GM12878 (cell line): Measurements from ENCODE around the gene DDR1. TPM values are rescaled to one million over a fixed set of nuclear protein-coding genes. Genes with fewer than 3 reads are reported as not detected.
A peak's percentile ranks its signal among the peaks of the same experiment; 100 is the strongest.

Source experiments
- ATAC-seq: fragments of 200-7000 bp; cut with Tn5 transposase; 3 replicates; pipeline ENCODE4 v1.9.1; 2020; ENCODE audit warnings: mild to moderate bottlenecking, moderate library complexity
- BruUV-seq: library from RNA; stranded (reverse); fragments of 400-500 nt; replicated peaks from 2 replicates; lab custom pipeline; 2021; lab: Mats Ljungman, UMichigan
- CTCF ChIA-PET: fragments of 300-600 bp; sonication (Branson Sonifier 250); formaldehyde crosslinking; extraction: SDS; loops from one replicate; lab custom pipeline; 2021; ENCODE audit warnings: inconsistent platforms; lab: Yijun Ruan, JAX
- POLR2A ChIA-PET: fragments of 350-600 bp; formaldehyde crosslinking; extraction: SDS; loops from one replicate; lab custom pipeline; 2021; ENCODE audit warnings: inconsistent platforms; lab: Charles Lee
- RAD21 ChIA-PET: fragments of 300-600 bp; sonication (Branson Sonifier 250); formaldehyde crosslinking; loops from one replicate; lab custom pipeline; 2023; ENCODE audit warnings: antibody characterized with exemption; ENCODE audit not compliant: unreplicated experiment; lab: Charles Lee
- SMC1A ChIA-PET: fragments of 300-600 bp; sonication (Branson Sonifier 250); formaldehyde crosslinking; loops from one replicate; lab custom pipeline; 2023; ENCODE audit not compliant: unreplicated experiment, uncharacterized antibody; lab: Charles Lee
- DNase-seq: peaks from one replicate; pipeline ENCODE4 v3.0.0-alpha.2; 2011; ENCODE audit warnings: low read depth, low spot score
- FAIRE-seq: peaks from 3 replicates; lab custom pipeline; 2011; peaks lifted over from hg19 to GRCh38; lab: Jason Lieb, UNC
- H2AFZ ChIP-seq: 2 replicates; pipeline ENCODE4 v1.6.0; 2011; ENCODE audit warnings: low read depth, low read length, control low read depth; ENCODE audit not compliant: control insufficient read depth
- H3K27ac ChIP-seq: 2 replicates; pipeline ENCODE4 v1.5.1; 2011; ENCODE audit warnings: control low read depth; ENCODE audit not compliant: control insufficient read depth, insufficient read depth
- H3K27me3 ChIP-seq, 2 experiments: replicated peaks in 1 of 2; 2 replicates each; pipeline versions ENCODE4 v1.6.0 to v1.6.1; 2011; ENCODE audit warnings: low read length in 1 of 2; ENCODE audit not compliant: control insufficient read depth in 2 of 2, insufficient read depth in 2 of 2
- H3K36me3 ChIP-seq, 2 experiments: 2 replicates each; pipeline ENCODE4 v1.5.1; 2011; ENCODE audit warnings: low read length in 1 of 2; ENCODE audit not compliant: control insufficient read depth in 2 of 2, insufficient read depth in 2 of 2
- H3K4me1 ChIP-seq: 2 replicates; pipeline ENCODE4 v1.6.1; 2011; ENCODE audit warnings: mild to moderate bottlenecking, low read length, moderate library complexity, mixed read lengths; ENCODE audit not compliant: control insufficient read depth, insufficient read depth
- H3K4me2 ChIP-seq: 2 replicates; pipeline ENCODE4 v1.6.0; 2011; ENCODE audit warnings: control low read depth; ENCODE audit not compliant: control insufficient read depth, insufficient read depth
- H3K4me3 ChIP-seq: fragments of 200-600 bp; sonication (generic); 2 replicates; pipeline ENCODE4 v1.5.1; 2016
- H3K79me2 ChIP-seq: 2 replicates; pipeline ENCODE4 v1.6.0; 2011; ENCODE audit warnings: low read length; ENCODE audit not compliant: control insufficient read depth, insufficient read depth
- H3K9ac ChIP-seq: 2 replicates; pipeline ENCODE4 v1.8.0; 2011; ENCODE audit warnings: low read length, control low read depth, mixed read lengths; ENCODE audit not compliant: control insufficient read depth, insufficient read depth
- H3K9me3 ChIP-seq: replicated peaks from 3 replicates; pipeline ENCODE4 v1.5.1; 2011; ENCODE audit warnings: mild to moderate bottlenecking, low read length; ENCODE audit not compliant: control insufficient read depth, insufficient read depth
- H4K20me1 ChIP-seq: 2 replicates; pipeline ENCODE4 v1.6.0; 2011; ENCODE audit not compliant: control insufficient read depth, insufficient read depth
- CREB1 ChIP-seq: IDR thresholded peaks from 2 replicates; pipeline ENCODE4 v1.6.1; 2012; ENCODE audit warnings: low read depth, mild to moderate bottlenecking, inconsistent platforms
- KLF5 ChIP-seq: fragments of 450-650 bp; IDR thresholded peaks from 2 replicates; pipeline ENCODE4 v1.6.1; 2014; ENCODE audit warnings: mild to moderate bottlenecking; ENCODE audit not compliant: partially characterized antibody
- LARP7 ChIP-seq: fragments of 450-650 bp; IDR thresholded peaks from 2 replicates; pipeline ENCODE4 v1.6.1; 2017; ENCODE audit warnings: mild to moderate bottlenecking
- MYB ChIP-seq: fragments of 150-350 bp; IDR thresholded peaks from 2 replicates; pipeline ENCODE4 v1.6.1; 2014; ENCODE audit warnings: mild to moderate bottlenecking, low read depth, low read length, borderline replicate concordance
- RELA ChIP-seq: fragments of 450-650 bp; IDR thresholded peaks from 2 replicates; pipeline ENCODE4 v1.8.0; 2014; ENCODE audit warnings: borderline replicate concordance; ENCODE audit not compliant: partially characterized antibody
- RUNX3 ChIP-seq: IDR thresholded peaks from 2 replicates; pipeline ENCODE4 v1.6.1; 2012; ENCODE audit warnings: low read length, inconsistent platforms
- SMARCA5 ChIP-seq: fragments of 450-650 bp; IDR thresholded peaks from 2 replicates; pipeline ENCODE4 v1.6.1; 2017; ENCODE audit warnings: mild to moderate bottlenecking
- TAF1 ChIP-seq: IDR thresholded peaks from 2 replicates; pipeline ENCODE4 v1.6.1; 2011; ENCODE audit warnings: mild to moderate bottlenecking, low read depth, low read length, borderline replicate concordance
- TARDBP ChIP-seq: IDR thresholded peaks from 2 replicates; pipeline ENCODE4 v1.6.1; 2016; ENCODE audit warnings: borderline replicate concordance
- WRNIP1 ChIP-seq: IDR thresholded peaks from 2 replicates; pipeline ENCODE4 v1.6.1; 2011; ENCODE audit warnings: low read depth, low read length, improper control_type of control experiment, borderline replicate concordance
- ZNF384 ChIP-seq: IDR thresholded peaks from 2 replicates; pipeline ENCODE4 v1.6.1; 2012; ENCODE audit warnings: low read depth, mild to moderate bottlenecking, low read length, improper control_type of control experiment, borderline replicate concordance
- in situ Hi-C: fragments of 300-500 bp; cut with MboI; formaldehyde crosslinking; loops from 9 replicates; pipeline ENCODE4 v1.14.3; 2018; ENCODE audit warnings: mixed read lengths
- intact Hi-C: fragments of 100-400 bp; cut with micrococcal nuclease; formaldehyde crosslinking; loops from one replicate; pipeline ENCODE4 v1.14.2; 2022; ENCODE audit not compliant: unreplicated experiment
- polyA plus RNA-seq, 11 experiments: library from polyadenylated mRNA; depleted of rRNA in 4 of 11; unstranded in 6 of 11; stranded (reverse) in 5 of 11; fragments of >200 nt; fragmentation: Nextera tagmentation in 4 of 11; fragmentation: Illumina TruSeq in 1 of 11; extraction: Ambion mirVana in 4 of 11; extraction: Trizol in 1 of 11; gene quantifications; 1 replicate in 1 of 11; 2 replicates in 10 of 11; pipeline versions ENCODE4 v1.2.1 to v1.2.3, GENCODE V29; 2011 to 2016; ENCODE audit warnings: inconsistent platforms in 2 of 11, missing spikeins in 2 of 11, low read depth in 1 of 11
- total RNA-seq, 4 experiments: library from RNA; depleted of rRNA in 3 of 4; stranded (reverse); fragments of >200 nt in 3 of 4; fragmentation: Illumina TruSeq in 1 of 4; extraction: Trizol in 1 of 4; gene quantifications; 2 replicates each; pipeline versions ENCODE4 v1.2.1 to v1.2.3, GENCODE V29; 2013 to 2021
- TF ChIP-seq, protein P1 (sequence below): fragments of 450-650 bp; IDR thresholded peaks from 2 replicates; pipeline ENCODE4 v1.6.1; 2018; ENCODE audit warnings: mild to moderate bottlenecking, low read depth, moderate library complexity; ENCODE audit not compliant: partially characterized antibody
- TF ChIP-seq, protein P2 (sequence below): fragments of 450-650 bp; formaldehyde crosslinking; IDR thresholded peaks from 2 replicates; pipeline ENCODE4 v1.5.0; 2022; ENCODE audit warnings: mild to moderate bottlenecking, missing genetic modification characterization

Gene DDR1
- total and polyA plus RNA-seq, 10 of the 15 experiments (the other 5 are each of a cell fraction or from before 2014, with no cell fraction given): 1.1 to 39.0 (median 11.9) TPM

- H3K9ac ChIP-seq: 0 out of 2 replicates have a peak overlapping the region, but pooled peaks have one; percentile 2
- H3K4me3 ChIP-seq: no peak overlapping the region
- no peaks in the 10 kb centered on the region for H4K20me1 ChIP-seq
- ChIA-PET RAD21 (interaction anchor here (0.5 to 9.6 kb wide), 2 partner anchors 27 to 239 kb away, joined by 3 to 138 read pairs; partner anchors contain the start of gene VARS2), SMC1A (interaction anchor here (0.6 to 4.9 kb wide), 4 partner anchors 14 to 283 kb away, joined by 3 to 40 read pairs (median 4); partner anchors contain the start of gene VARS2), POLR2A (interaction anchor here (1.3 kb wide), 1 partner anchor 23 kb away, joined by 3 read pairs; no protein-coding TSS in a partner anchor), CTCF (interaction anchor here (0.8 to 6.7 kb wide), 3 partner anchors 15 to 165 kb away, joined by 3 to 71 read pairs (median 7); partner anchors contain the start of gene VARS2)
- in situ Hi-C loops (no loop called here), intact Hi-C loops (no loop called here)
- H3K9me3 ChIP-seq: no peaks in the 10 kb centered on the region
- BruUV-seq: no TSS peak
- ATAC-seq (no peak), FAIRE-seq (no peak), DNase-seq (no peak)
- peaks cover 34% of the 10 kb centered on the region for H3K4me1 ChIP-seq
- TF ChIP-seq WRNIP1 (no peak), CREB1 (no peak), KLF5 (no peak), TARDBP (no peak), RUNX3 (no peak), MYB (no peak), LARP7 (no peak), ZNF384 (no peak), TAF1 (no peak), RELA (no peak), SMARCA5 (no peak)
- TF ChIP-seq, protein P1, sequence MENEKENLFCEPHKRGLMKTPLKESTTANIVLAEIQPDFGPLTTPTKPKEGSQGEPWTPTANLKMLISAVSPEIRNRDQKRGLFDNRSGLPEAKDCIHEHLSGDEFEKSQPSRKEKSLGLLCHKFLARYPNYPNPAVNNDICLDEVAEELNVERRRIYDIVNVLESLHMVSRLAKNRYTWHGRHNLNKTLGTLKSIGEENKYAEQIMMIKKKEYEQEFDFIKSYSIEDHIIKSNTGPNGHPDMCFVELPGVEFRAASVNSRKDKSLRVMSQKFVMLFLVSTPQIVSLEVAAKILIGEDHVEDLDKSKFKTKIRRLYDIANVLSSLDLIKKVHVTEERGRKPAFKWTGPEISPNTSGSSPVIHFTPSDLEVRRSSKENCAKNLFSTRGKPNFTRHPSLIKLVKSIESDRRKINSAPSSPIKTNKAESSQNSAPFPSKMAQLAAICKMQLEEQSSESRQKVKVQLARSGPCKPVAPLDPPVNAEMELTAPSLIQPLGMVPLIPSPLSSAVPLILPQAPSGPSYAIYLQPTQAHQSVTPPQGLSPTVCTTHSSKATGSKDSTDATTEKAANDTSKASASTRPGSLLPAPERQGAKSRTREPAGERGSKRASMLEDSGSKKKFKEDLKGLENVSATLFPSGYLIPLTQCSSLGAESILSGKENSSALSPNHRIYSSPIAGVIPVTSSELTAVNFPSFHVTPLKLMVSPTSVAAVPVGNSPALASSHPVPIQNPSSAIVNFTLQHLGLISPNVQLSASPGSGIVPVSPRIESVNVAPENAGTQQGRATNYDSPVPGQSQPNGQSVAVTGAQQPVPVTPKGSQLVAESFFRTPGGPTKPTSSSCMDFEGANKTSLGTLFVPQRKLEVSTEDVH: no peak
- TF ChIP-seq, protein P2, sequence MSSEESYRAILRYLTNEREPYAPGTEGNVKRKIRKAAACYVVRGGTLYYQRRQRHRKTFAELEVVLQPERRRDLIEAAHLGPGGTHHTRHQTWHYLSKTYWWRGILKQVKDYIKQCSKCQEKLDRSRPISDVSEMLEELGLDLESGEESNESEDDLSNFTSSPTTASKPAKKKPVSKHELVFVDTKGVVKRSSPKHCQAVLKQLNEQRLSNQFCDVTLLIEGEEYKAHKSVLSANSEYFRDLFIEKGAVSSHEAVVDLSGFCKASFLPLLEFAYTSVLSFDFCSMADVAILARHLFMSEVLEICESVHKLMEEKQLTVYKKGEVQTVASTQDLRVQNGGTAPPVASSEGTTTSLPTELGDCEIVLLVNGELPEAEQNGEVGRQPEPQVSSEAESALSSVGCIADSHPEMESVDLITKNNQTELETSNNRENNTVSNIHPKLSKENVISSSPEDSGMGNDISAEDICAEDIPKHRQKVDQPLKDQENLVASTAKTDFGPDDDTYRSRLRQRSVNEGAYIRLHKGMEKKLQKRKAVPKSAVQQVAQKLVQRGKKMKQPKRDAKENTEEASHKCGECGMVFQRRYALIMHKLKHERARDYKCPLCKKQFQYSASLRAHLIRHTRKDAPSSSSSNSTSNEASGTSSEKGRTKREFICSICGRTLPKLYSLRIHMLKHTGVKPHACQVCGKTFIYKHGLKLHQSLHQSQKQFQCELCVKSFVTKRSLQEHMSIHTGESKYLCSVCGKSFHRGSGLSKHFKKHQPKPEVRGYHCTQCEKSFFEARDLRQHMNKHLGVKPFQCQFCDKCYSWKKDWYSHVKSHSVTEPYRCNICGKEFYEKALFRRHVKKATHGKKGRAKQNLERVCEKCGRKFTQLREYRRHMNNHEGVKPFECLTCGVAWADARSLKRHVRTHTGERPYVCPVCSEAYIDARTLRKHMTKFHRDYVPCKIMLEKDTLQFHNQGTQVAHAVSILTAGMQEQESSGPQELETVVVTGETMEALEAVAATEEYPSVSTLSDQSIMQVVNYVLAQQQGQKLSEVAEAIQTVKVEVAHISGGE: no peak
- H3K36me3 ChIP-seq: peaks cover 0 to 6% of the 10 kb centered on the region in 2 experiments; a peak in 3 of 4 replicates
- peaks cover 10% of the 10 kb centered on the region for H3K79me2 ChIP-seq
- no peaks in the 10 kb centered on the region for H3K27me3 ChIP-seq
- no peak overlapping the region for H3K27ac ChIP-seq
- H2AFZ ChIP-seq: no peak overlapping the region
- peak overlapping the region; percentile 99; the same call in 1 of the 2 replicates for H3K4me2 ChIP-seq
Measured at GRCh38 chr6:30886897-30887255, 2.6 kb downstream of the DDR1 start.
